GM19324 (cell line): ENCODE measurements around the gene SFT2D2.
A peak's percentile ranks its signal among the peaks of the same experiment; 100 is the strongest.

ENCODE experiments used
- ATAC-seq: cut with Tn5 transposase; IDR thresholded peaks from one replicate; pipeline ENCODE4 v1.9.1; 2021; ENCODE audit warnings: mild to moderate bottlenecking, moderate library complexity; ENCODE audit not compliant: unreplicated experiment, low FRiP score

Gene SFT2D2

GRCh38 chr1:168221275-168221674, 4.5 kb upstream of the SFT2D2 start:
- no peak for ATAC-seq

DNA sequence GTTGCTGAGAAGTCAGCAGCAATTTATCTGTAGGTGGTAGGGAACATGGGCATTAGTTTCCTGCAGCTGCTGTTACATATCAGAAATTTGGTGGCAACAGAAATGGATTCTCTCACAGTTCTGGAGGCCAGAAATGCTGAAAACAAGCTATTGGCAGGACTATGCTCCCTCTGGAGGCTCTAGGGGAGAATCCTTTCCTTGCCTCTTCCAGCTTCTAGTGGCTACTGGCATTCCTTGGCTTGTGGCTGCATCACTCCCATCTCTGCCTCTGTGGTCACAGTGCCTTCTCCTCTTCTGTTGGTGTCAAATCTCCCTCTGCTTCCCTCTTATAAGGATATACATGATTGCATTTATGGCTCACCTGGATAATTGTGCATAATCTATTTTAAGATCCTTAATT, 2.5 kb upstream of the SFT2D2 start:
- no peak for ATAC-seq

- no peak for ATAC-seq
Measured at GRCh38 chr1:168223681-168224540, 1.9 kb upstream of the SFT2D2 start.

DNA sequence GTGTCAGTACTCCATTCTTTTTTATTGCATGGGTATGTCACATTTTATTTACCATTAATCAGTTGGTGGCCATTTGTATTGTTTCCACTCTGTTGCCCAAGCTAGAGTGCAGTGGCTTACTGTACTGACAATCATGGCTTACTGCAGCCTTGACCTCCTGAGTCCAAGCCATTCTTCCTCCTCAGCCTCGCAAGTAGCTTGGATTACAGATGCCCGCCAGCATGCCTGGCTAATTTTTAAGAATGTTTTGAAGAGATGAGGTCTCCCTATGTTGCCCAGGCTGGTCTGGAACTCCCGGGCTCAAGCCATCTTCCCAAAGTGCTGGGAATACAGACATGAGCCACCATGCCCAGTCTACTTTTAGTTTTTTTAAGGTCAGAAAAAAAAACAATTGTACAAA, 813 bp upstream of the SFT2D2 start:
- ATAC-seq = no peak

DNA sequence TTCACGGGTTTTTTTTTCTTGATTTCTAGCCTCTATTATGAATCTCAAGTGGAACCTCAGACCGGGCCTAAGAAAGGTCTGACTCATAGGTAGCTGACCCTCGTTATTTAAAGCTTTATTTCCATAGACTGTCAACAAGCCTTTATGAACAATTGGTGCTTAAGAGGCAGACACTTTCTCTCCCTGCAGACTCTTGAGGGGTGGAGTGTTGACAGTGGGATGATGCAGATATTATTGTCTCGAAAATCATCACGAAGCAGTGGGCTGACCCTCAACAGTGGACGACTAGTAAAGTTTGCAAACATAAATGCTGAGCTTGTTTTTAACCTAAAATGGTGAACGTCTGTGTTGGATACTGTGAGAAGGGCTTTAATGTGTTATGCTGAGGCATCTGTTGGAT, 1.8 kb downstream of the SFT2D2 start:
- no peak for ATAC-seq

- ATAC-seq = no peak
Measured at GRCh38 chr1:168229893-168230292, 4.1 kb downstream of the SFT2D2 start.

DNA sequence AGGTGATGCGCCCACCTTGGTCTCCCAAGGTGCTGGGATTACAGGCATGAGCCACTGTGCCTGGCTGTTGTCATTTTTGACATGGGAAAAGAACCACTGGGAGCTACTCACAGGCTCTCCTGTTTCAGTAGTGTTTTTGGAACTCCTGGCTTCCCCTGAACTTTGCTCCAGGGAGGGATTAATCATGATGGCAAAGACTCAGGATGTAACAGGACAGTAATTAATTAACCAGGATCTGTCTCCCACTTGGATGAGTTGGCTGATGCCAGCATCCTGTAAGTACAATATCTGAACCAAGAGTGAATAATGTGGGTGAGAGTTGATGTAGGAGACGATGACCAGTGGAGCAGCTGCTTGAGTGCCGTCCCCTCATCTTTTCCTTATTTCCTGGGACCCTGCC, 4.9 kb downstream of the SFT2D2 start:
- no peak for ATAC-seq

DNA sequence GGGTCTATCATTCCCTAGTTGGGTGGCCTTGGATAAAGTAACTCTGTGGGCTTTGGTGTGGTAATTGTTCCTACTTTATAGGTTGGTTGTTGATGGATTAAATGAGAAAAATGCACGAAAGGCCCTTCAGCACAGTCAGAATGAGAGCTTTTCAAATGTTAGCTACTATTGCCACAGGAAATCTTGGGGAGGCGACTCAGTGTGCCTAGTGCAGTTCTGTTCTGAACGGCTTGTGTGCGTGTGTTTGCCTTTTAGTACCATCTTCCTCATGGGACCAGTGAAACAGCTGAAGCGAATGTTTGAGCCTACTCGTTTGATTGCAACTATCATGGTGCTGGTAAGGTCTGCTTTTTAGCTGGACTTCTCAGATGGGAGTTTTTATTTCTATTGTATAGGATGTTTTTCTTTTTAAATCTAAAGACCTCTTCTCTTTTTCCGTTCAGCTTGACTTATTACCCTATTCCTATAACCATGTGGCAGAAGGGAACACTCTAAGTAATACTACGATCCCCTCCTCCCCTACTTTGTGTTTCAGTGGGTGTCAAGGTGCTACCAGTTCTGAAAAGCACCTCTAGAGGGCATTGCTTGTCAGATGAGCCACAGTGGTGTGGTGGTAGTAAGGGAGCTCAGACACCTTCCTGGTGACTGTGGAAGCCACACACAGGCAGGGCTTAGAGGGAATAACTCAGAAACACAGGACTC, 9.2 kb downstream of the SFT2D2 start:
- peak; percentile 54 for ATAC-seq

DNA sequence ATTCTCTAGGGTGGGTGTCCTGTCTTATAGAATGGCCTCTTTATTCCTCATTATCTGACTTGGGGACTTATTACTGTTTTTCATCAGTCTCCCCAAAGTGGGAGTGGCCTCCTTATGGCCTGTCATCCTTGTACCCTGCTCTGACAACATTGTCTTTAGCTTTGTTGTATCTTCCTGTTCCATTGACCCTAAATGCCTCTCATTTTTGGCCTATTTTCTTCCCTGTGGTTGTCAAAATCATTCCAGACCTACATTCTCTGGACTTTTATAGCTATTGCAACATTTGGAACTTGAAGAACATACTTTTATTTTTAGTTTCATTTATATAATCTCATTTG, 9.7 kb downstream of the SFT2D2 start:
- ATAC-seq = no peak

- no peak for ATAC-seq
Measured at GRCh38 chr1:168235937-168236336, 10.1 kb downstream of the SFT2D2 start.

GRCh38 chr1:168236836-168237611, 11.2 kb downstream of the SFT2D2 start:
- no peak for ATAC-seq

DNA sequence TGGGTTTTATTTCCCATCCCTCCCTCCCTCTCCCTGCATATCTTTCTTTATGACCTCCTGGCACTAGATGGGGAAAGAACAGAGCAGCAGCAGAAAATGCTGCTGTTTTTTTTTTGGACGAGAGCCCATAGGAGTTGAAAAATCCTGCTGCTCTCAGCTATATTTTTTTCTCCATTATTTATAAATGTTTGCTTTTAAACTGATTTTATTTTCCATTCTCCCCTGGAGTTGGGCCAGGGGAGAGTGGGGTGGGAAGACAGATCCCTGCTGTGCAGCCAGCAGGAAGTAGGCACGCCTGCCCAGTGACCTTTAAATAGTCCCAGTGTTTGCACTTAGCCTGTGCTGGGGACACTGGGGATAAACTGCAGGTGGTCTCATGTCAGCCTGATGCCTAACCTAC, 17.4 kb downstream of the SFT2D2 start:
- ATAC-seq = no peak

DNA sequence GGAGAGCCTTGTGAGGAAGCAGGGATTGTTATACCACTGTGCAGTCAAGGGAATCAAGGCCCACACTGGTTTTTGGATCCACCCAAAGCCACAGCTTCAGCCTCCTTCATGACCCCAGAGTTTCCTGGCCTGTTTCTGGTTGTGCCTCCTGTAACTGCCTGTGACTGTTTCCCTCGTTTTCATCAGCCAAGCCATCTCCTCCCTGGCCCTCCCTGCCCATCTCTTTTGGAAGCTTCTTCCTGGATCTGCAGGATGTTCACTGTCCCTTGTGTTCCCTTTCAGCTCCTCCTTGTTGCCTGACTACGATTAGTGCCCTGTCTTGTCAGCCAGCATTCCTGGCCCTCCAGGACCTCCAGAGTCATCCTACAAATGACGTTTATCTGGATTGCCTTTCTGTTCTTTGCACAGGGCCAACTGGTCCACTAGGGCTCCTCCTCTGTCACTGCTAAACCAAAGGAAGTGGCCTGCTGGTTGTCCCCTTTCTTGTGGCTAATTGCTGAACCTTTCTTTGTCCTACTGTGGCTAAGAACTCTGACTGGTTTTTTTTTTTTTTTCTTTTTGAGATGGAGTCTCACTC, 17.9 kb downstream of the SFT2D2 start:
- ATAC-seq = no peak

DNA sequence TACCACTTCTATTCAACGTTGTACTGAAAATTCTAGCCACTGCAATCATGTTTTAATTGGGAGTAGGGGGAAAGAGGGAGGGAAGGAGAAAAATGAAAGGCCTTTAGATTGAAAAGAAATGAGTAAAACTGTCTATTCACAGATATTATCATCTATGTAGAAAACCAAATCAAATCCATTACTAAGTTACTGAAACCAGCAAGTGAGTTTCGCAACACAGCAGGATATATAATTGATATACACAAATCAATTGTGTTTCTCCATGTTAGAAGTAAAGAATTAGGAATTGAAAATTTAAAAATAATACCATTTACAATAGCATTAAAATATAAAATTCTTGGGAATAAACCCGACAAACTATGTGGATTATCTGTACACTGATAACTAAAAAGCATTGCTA, 19.2 kb downstream of the SFT2D2 start:
- ATAC-seq = no peak

DNA sequence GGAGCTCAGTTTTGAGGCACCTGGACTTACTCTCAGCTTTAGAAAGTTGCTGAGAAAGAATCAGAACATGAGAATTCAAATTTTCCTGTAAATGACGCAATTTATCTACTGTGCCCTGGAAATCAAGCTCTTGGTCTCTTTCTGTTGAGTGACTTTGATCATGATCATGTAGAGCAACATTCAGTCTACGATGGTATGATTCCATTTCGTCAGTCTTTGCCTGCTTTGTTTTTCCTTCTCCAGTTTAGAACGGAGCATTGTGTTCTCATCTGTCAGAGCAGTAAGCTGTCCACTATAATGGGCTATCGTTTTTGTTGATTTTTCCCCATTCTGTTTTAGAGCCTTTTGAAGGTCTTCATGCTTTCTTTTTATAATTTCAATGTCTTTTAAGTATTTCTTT, 20.7 kb downstream of the SFT2D2 start:
- ATAC-seq = no peak

- ATAC-seq = no peak
Measured at GRCh38 chr1:168252204-168252733, 26.5 kb downstream of the SFT2D2 start.

DNA sequence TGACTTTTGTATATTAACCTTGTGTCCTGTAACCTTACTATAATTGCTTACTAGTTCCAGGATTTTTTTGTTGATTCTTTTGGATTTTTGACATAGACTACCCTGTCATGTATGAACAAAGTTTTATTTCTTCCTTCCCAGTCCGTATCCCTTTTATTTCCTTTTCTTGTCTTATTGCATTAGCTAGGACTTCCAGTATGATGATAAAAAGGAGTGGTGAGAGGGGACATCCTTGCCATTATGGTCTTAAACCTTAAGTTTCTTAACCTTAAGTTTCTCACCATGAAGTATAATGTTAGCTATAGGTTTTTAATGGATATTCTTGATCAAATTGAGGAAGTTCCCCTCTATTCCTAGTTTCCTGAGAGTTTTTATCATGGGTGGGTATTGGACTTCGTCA, 30.4 kb downstream of the SFT2D2 start:
- no peak for ATAC-seq

DNA sequence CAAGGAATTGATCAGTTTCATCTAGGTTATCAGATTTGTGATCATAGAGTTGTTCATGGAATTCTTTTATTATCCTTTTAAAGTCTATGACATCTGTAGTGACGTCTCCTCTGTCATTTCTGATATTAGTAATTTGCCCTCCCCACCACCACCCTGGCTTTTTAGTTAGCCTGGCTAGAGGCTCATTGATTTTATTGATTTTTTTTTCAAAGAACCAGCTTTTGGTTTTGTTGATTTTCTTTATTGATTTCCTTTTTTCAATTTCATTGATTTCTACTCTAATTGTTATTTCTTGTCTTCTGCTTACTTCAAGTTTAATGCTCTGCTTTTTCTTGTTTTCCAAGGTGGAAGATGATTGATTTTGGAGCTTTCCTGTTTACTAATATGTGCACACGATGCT, 31.6 kb downstream of the SFT2D2 start:
- no peak for ATAC-seq

GRCh38 chr1:168259567-168259966, 33.8 kb downstream of the SFT2D2 start:
- no peak for ATAC-seq

GRCh38 chr1:168260393-168260792, 34.6 kb downstream of the SFT2D2 start:
- ATAC-seq = no peak

- no peak for ATAC-seq
Measured at GRCh38 chr1:168261390-168261789, 35.6 kb downstream of the SFT2D2 start.
